MM.1S (cell line): ENCODE data around the gene RNF113B.

Experiments used
- DNase-seq: peaks from one replicate; pipeline ENCODE4 v3.0.0-alpha.2; 2015
- H2AFZ ChIP-seq: fragments of 300-600 bp; sonication (generic); 2 replicates; pipeline ENCODE4 v1.6.0; 2016; ENCODE audit warnings: antibody characterized with exemption, low read length
- H3F3A ChIP-seq: fragments of 300-600 bp; sonication (generic); 2 replicates; pipeline ENCODE4 v1.6.1; 2016; ENCODE audit warnings: mild to moderate bottlenecking, antibody characterized with exemption, low read length, moderate library complexity, mixed read lengths; ENCODE audit not compliant: insufficient read depth
- H3K27ac ChIP-seq: fragments of 300-600 bp; sonication (generic); 2 replicates; pipeline ENCODE4 v1.5.1; 2016; ENCODE audit warnings: mild to moderate bottlenecking, low read length
- H3K27me3 ChIP-seq: fragments of 300-600 bp; sonication (generic); replicated peaks from 2 replicates; pipeline ENCODE4 v1.6.0; 2016; ENCODE audit warnings: low read length; ENCODE audit not compliant: insufficient read depth
- H3K36me3 ChIP-seq: fragments of 300-600 bp; sonication (generic); replicated peaks from 2 replicates; pipeline ENCODE4 v1.6.1; 2016; ENCODE audit warnings: mild to moderate bottlenecking, low read length, mixed read lengths; ENCODE audit not compliant: insufficient read depth
- H3K4me1 ChIP-seq: fragments of 300-600 bp; sonication (generic); 2 replicates; pipeline ENCODE4 v1.6.1; 2016; ENCODE audit warnings: low read length, mixed read lengths
- H3K4me2 ChIP-seq: fragments of 300-600 bp; sonication (generic); 2 replicates; pipeline ENCODE4 v1.6.0; 2016; ENCODE audit warnings: low read depth, low read length
- H3K4me3 ChIP-seq: fragments of 300-600 bp; sonication (generic); 2 replicates; pipeline ENCODE4 v1.5.1; 2016; ENCODE audit warnings: low read length, mixed read lengths
- H3K79me2 ChIP-seq: fragments of 300-600 bp; sonication (generic); 2 replicates; pipeline ENCODE4 v1.6.1; 2016; ENCODE audit warnings: mixed run types, low read length, mixed read lengths
- H3K9ac ChIP-seq: fragments of 300-600 bp; sonication (generic); 2 replicates; pipeline ENCODE4 v1.6.1; 2016; ENCODE audit warnings: low read length, mixed read lengths
- H3K9me2 ChIP-seq: fragments of 300-600 bp; sonication (generic); replicated peaks from 2 replicates; pipeline ENCODE4 v1.6.1; 2016; ENCODE audit warnings: mild to moderate bottlenecking, low read length, mixed read lengths; ENCODE audit not compliant: insufficient read depth
- H3K9me3 ChIP-seq: fragments of 300-600 bp; sonication (generic); replicated peaks from 2 replicates; pipeline ENCODE4 v1.6.1; 2016; ENCODE audit warnings: mild to moderate bottlenecking, low read length, mixed read lengths; ENCODE audit not compliant: insufficient read depth
- H4K20me1 ChIP-seq: fragments of 300-600 bp; sonication (generic); 2 replicates; pipeline ENCODE4 v1.6.1; 2016; ENCODE audit warnings: mild to moderate bottlenecking, low read length, moderate library complexity, mixed read lengths; ENCODE audit not compliant: insufficient read depth
- CTCF ChIP-seq: fragments of 300-600 bp; sonication (generic); IDR thresholded peaks from 2 replicates; pipeline ENCODE4 v1.5.1; 2016; ENCODE audit warnings: antibody characterized with exemption, low read length, mixed read lengths
- EZH2 ChIP-seq: fragments of 300-600 bp; sonication (generic); optimal IDR thresholded peaks from 2 replicates; pipeline ENCODE3; 2017; ENCODE audit warnings: low read depth, mild to moderate bottlenecking, antibody characterized with exemption, low read length, mixed read lengths
- EZH2phosphoT487 ChIP-seq: fragments of 300-600 bp; sonication (generic); IDR thresholded peaks from 2 replicates; pipeline ENCODE4 v1.6.1; 2018; ENCODE audit warnings: antibody characterized with exemption, low read length

RNF113B gene

GRCh38 chr13:98162935-98163334 lies 14.1 kb downstream of the RNF113B start:
- H2AFZ ChIP-seq, result no peak overlapping the region
- H3K27ac ChIP-seq, result no peak overlapping the region
- H3K79me2 ChIP-seq, result no peaks in the 10 kb centered on the region; the same call in 1 of the 2 replicates
- H3F3A ChIP-seq, result no peaks in the 10 kb centered on the region
- H3K27me3 ChIP-seq, result no peaks in the 10 kb centered on the region
- H3K4me2 ChIP-seq, result no peak overlapping the region
- no peaks in the 10 kb centered on the region for H4K20me1 ChIP-seq
- H3K9me3 ChIP-seq, result no peaks in the 10 kb centered on the region
- H3K9ac ChIP-seq, result no peak overlapping the region
- no peak overlapping the region for H3K4me3 ChIP-seq
- no peaks in the 10 kb centered on the region for H3K36me3 ChIP-seq
- H3K9me2 ChIP-seq, result no peaks in the 10 kb centered on the region
- no peaks in the 10 kb centered on the region for H3K4me1 ChIP-seq
- no peak for DNase-seq
- TF ChIP-seq CTCF, result no peak
- TF ChIP-seq EZH2phosphoT487, result no peak
- no peak for TF ChIP-seq EZH2

- no peaks in the 10 kb centered on the region for H4K20me1 ChIP-seq
- H3F3A ChIP-seq, result no peaks in the 10 kb centered on the region
- H3K4me2 ChIP-seq, result no peak overlapping the region
These were observed 18.7 kb downstream of the RNF113B start for GRCh38 chr13:98158172-98158899.

GRCh38 chr13:98157609-98158008 lies 19.5 kb downstream of the RNF113B start:
- Histone ChIP-seq H3K9ac (no peak overlapping the region), H3K4me3 (no peak overlapping the region), H2AFZ (no peak overlapping the region), H3K36me3 (no peaks in the 10 kb centered on the region), H4K20me1 (no peaks in the 10 kb centered on the region), H3K79me2 (no peaks in the 10 kb centered on the region; the same call in 1 of the 2 replicates), H3F3A (no peaks in the 10 kb centered on the region), H3K9me2 (no peaks in the 10 kb centered on the region), H3K27ac (no peak overlapping the region), H3K27me3 (no peaks in the 10 kb centered on the region), H3K4me2 (no peak overlapping the region), H3K9me3 (no peaks in the 10 kb centered on the region), H3K4me1 (no peaks in the 10 kb centered on the region)
- DNase-seq, result no peak
- no peak for TF ChIP-seq EZH2phosphoT487
- no peak for TF ChIP-seq CTCF
- TF ChIP-seq EZH2, result no peak

More at GRCh38 chr13:98158172-98158899, 18.7 kb downstream of the RNF113B start:
- Histone ChIP-seq H3K79me2 (no peaks in the 10 kb centered on the region; the same call in 1 of the 2 replicates), H3K4me1 (no peaks in the 10 kb centered on the region), H3K27me3 (no peaks in the 10 kb centered on the region), H2AFZ (no peak overlapping the region), H3K9me3 (no peaks in the 10 kb centered on the region), H3K9me2 (no peaks in the 10 kb centered on the region), H3K36me3 (no peaks in the 10 kb centered on the region), H3K27ac (no peak overlapping the region), H3K4me3 (no peak overlapping the region), H3K9ac (no peak overlapping the region)
- TF ChIP-seq EZH2phosphoT487, result no peak
- no peak for TF ChIP-seq EZH2
- no peak for TF ChIP-seq CTCF
- DNase-seq, result no peak
